ENCODE data around the gene SYTL4.

SYTL4 gene

GRCh38 chrX:100720301-100720700 lies 11.6 kb downstream of the SYTL4 start:
- in situ Hi-C loops (cut with HindIII; ENCODE audit: low pct_unique_long_range_greater_than_20kb, low sequenced_read_pairs), result no loop called here
- DNase-seq (ENCODE audit: low read depth in 1 of 2, low spot score in 1 of 2), result no peak

GRCh38 chrX:100719139-100719538 lies 12.8 kb downstream of the SYTL4 start:
- DNase-seq (ENCODE audit: low read depth in 1 of 2, low spot score in 1 of 2), result no peak
- in situ Hi-C loops (cut with HindIII; ENCODE audit: low pct_unique_long_range_greater_than_20kb, low sequenced_read_pairs), result no loop called here
- no peak for TF ChIP-seq JUND (IDR thresholded peaks at IDR 0.05; ENCODE audit: low read depth)

More at GRCh38 chrX:100720301-100720700, 11.6 kb downstream of the SYTL4 start:
- no peak for TF ChIP-seq JUND (IDR thresholded peaks at IDR 0.05; ENCODE audit: low read depth)

- DNase-seq (ENCODE audit: low read depth in 1 of 2, low spot score in 1 of 2), result no peak
- TF ChIP-seq JUND (IDR thresholded peaks at IDR 0.05; ENCODE audit: low read depth), result no peak
- in situ Hi-C loops (cut with HindIII; ENCODE audit: low pct_unique_long_range_greater_than_20kb, low sequenced_read_pairs), result no loop called here
Measured at GRCh38 chrX:100717363-100717762, 14.6 kb downstream of the SYTL4 start.

GRCh38 chrX:100710816-100711215 lies 21.1 kb downstream of the SYTL4 start:
- TF ChIP-seq JUND (IDR thresholded peaks at IDR 0.05; ENCODE audit: low read depth), result no peak
- DNase-seq (ENCODE audit: low read depth in 1 of 2, low spot score in 1 of 2), result no peak
- in situ Hi-C loops (cut with HindIII; ENCODE audit: low pct_unique_long_range_greater_than_20kb, low sequenced_read_pairs), result no loop called here

GRCh38 chrX:100704581-100705203 lies 27.2 kb downstream of the SYTL4 start:
- no peak for TF ChIP-seq JUND (IDR thresholded peaks at IDR 0.05; ENCODE audit: low read depth)
- in situ Hi-C loops (cut with HindIII; ENCODE audit: low pct_unique_long_range_greater_than_20kb, low sequenced_read_pairs), result no loop called here
- no peak for DNase-seq (ENCODE audit: low read depth in 1 of 2, low spot score in 1 of 2)

- DNase-seq (ENCODE audit: low read depth in 1 of 2, low spot score in 1 of 2), result no peak
- in situ Hi-C loops (cut with HindIII; ENCODE audit: low pct_unique_long_range_greater_than_20kb, low sequenced_read_pairs), result no loop called here
- TF ChIP-seq JUND (IDR thresholded peaks at IDR 0.05; ENCODE audit: low read depth), result no peak
Measured at GRCh38 chrX:100700809-100701208, 31.1 kb downstream of the SYTL4 start.

- DNase-seq (ENCODE audit: low read depth in 1 of 2, low spot score in 1 of 2), result no peak
- in situ Hi-C loops (cut with HindIII; ENCODE audit: low pct_unique_long_range_greater_than_20kb, low sequenced_read_pairs), result no loop called here
- TF ChIP-seq JUND (IDR thresholded peaks at IDR 0.05; ENCODE audit: low read depth), result no peak
Measured at GRCh38 chrX:100698551-100698950, 33.4 kb downstream of the SYTL4 start.

- DNase-seq (ENCODE audit: low read depth in 1 of 2, low spot score in 1 of 2), result no peak
- in situ Hi-C loops (cut with HindIII; ENCODE audit: low pct_unique_long_range_greater_than_20kb, low sequenced_read_pairs), result no loop called here
- TF ChIP-seq JUND (IDR thresholded peaks at IDR 0.05; ENCODE audit: low read depth), result no peak
Measured at GRCh38 chrX:100696699-100697351, 35.1 kb downstream of the SYTL4 start.

- no peak for TF ChIP-seq JUND (IDR thresholded peaks at IDR 0.05; ENCODE audit: low read depth)
- DNase-seq (ENCODE audit: low read depth in 1 of 2, low spot score in 1 of 2), result no peak
- in situ Hi-C loops (cut with HindIII; ENCODE audit: low pct_unique_long_range_greater_than_20kb, low sequenced_read_pairs), result no loop called here
Measured at GRCh38 chrX:100695991-100696390, 35.9 kb downstream of the SYTL4 start.

GRCh38 chrX:100695302-100695701 lies 36.6 kb downstream of the SYTL4 start:
- no peak for TF ChIP-seq JUND (IDR thresholded peaks at IDR 0.05; ENCODE audit: low read depth)
- DNase-seq (ENCODE audit: low read depth in 1 of 2, low spot score in 1 of 2), result no peak
- in situ Hi-C loops (cut with HindIII; ENCODE audit: low pct_unique_long_range_greater_than_20kb, low sequenced_read_pairs), result no loop called here

GRCh38 chrX:100687546-100687945 lies 44.4 kb downstream of the SYTL4 start:
- no peak for TF ChIP-seq JUND (IDR thresholded peaks at IDR 0.05; ENCODE audit: low read depth)
- DNase-seq (ENCODE audit: low read depth in 1 of 2, low spot score in 1 of 2), result no peak
- in situ Hi-C loops (cut with HindIII; ENCODE audit: low pct_unique_long_range_greater_than_20kb, low sequenced_read_pairs), result no loop called here

- no peak for DNase-seq (ENCODE audit: low read depth in 1 of 2, low spot score in 1 of 2)
- in situ Hi-C loops (cut with HindIII; ENCODE audit: low pct_unique_long_range_greater_than_20kb, low sequenced_read_pairs), result no loop called here
- no peak for TF ChIP-seq JUND (IDR thresholded peaks at IDR 0.05; ENCODE audit: low read depth)
Measured at GRCh38 chrX:100687128-100687527, 44.8 kb downstream of the SYTL4 start.

GRCh38 chrX:100685997-100686305 lies 46.0 kb downstream of the SYTL4 start:
- in situ Hi-C loops (cut with HindIII; ENCODE audit: low pct_unique_long_range_greater_than_20kb, low sequenced_read_pairs), result no loop called here
- no peak for TF ChIP-seq JUND (IDR thresholded peaks at IDR 0.05; ENCODE audit: low read depth)
- no peak for DNase-seq (ENCODE audit: low read depth in 1 of 2, low spot score in 1 of 2)
